Breast epithelium (tissue), 3 donors: ENCODE results near the gene MOCS1.

ENCODE experiments used
- POLR2A ChIP-seq: fragments of 450-650 bp; IDR thresholded peaks from one replicate; pipeline ENCODE4 v1.6.1; 2016; ENCODE audit warnings: antibody characterized with exemption, mild to moderate bottlenecking, moderate library complexity
- POLR2AphosphoS5 ChIP-seq, 3 donors: sonication (generic); formaldehyde crosslinking; IDR thresholded peaks; one replicate each; pipeline ENCODE4 v1.6.1; 2017; ENCODE audit warnings: antibody characterized with exemption in 3 of 3
- TF ChIP-seq, protein P1 (sequence below), 3 donors: fragments of 450-650 bp; IDR thresholded peaks; one replicate each; pipeline ENCODE4 v1.5.1; 2016 to 2017; ENCODE audit warnings: antibody characterized with exemption in 3 of 3, mild to moderate bottlenecking in 3 of 3, moderate library complexity in 3 of 3

DNA sequence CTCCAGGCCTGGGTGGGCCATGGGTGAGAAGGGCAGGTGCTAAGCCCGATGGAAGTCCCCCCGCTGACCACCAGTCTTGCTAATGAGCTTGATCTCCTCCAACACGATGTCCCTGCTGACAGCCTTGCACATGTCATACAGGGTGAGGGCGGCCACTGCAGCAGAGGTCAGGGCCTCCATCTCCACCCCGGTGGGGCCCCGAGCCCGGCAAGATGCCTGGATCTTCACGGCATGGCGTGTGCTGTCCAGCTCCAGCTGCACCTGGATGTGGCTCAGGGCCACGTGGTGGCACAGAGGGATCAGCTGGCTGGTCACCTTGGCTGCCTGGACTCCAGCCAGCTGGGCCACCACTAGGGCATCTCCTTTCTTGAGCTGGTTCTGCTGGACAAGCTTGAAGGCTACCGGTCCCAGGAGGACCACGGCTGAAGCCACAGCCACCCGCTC, 27.9 kb downstream of the MOCS1 start:
- TF ChIP-seq POLR2A (no peak), POLR2AphosphoS5 (IDR thresholded peaks at IDR 0.05) (no peak)
- TF ChIP-seq, protein P1, sequence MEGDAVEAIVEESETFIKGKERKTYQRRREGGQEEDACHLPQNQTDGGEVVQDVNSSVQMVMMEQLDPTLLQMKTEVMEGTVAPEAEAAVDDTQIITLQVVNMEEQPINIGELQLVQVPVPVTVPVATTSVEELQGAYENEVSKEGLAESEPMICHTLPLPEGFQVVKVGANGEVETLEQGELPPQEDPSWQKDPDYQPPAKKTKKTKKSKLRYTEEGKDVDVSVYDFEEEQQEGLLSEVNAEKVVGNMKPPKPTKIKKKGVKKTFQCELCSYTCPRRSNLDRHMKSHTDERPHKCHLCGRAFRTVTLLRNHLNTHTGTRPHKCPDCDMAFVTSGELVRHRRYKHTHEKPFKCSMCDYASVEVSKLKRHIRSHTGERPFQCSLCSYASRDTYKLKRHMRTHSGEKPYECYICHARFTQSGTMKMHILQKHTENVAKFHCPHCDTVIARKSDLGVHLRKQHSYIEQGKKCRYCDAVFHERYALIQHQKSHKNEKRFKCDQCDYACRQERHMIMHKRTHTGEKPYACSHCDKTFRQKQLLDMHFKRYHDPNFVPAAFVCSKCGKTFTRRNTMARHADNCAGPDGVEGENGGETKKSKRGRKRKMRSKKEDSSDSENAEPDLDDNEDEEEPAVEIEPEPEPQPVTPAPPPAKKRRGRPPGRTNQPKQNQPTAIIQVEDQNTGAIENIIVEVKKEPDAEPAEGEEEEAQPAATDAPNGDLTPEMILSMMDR (IDR thresholded peaks at IDR 0.05), result no peak
